ENCODE data around the gene ADAMTS9. TPM values are rescaled to one million over a fixed set of nuclear protein-coding genes. Genes with fewer than 3 reads are reported as not detected.

ADAMTS9 gene
- total RNA-seq, 1 experiment from 2014 or later, result 0.46 TPM

- Histone ChIP-seq H3K18ac (ENCODE audit: insufficient read length, low read depth, low read length) (no peak overlapping the region), H3K4me2 (ENCODE audit: insufficient read depth, insufficient read length, low read length) (no peak overlapping the region), H3K4ac (ENCODE audit: low read depth, low read length) (no peak overlapping the region), H2BK15ac (ENCODE audit: low read depth, low read length) (no peak overlapping the region), H3K79me1 (ENCODE audit: insufficient read depth, low read depth, low read length, poor library complexity, severe bottlenecking) (no peaks in the 10 kb centered on the region), H2AK5ac (ENCODE audit: insufficient read length, low read length) (no peak overlapping the region), H4K20me1 (ENCODE audit: control insufficient read depth, insufficient read depth, insufficient read length) (no peaks in the 10 kb centered on the region), H3K23me2 (ENCODE audit: insufficient read length, low read depth, low read length, poor library complexity, severe bottlenecking) (no peaks in the 10 kb centered on the region), H4K5ac (ENCODE audit: insufficient read length, low read depth, low read length) (no peak overlapping the region), H2BK5ac (ENCODE audit: insufficient read length, low read length) (no peak overlapping the region), H4K8ac (replicated peaks; ENCODE audit: insufficient read length, low read depth, low read length) (no peak overlapping the region), H2BK120ac (ENCODE audit: low read depth, low read length, poor library complexity, severe bottlenecking) (no peak overlapping the region), H3K9me3 (ENCODE audit: control insufficient read depth, low read depth, low read length) (no peaks in the 10 kb centered on the region), H3K79me2 (ENCODE audit: insufficient read depth, low read length) (no peaks in the 10 kb centered on the region), H2BK20ac (ENCODE audit: low read depth, low read length, poor library complexity, severe bottlenecking) (no peak overlapping the region), H3K27me3 (ENCODE audit: insufficient read depth, low read length) (no peaks in the 10 kb centered on the region), H2AFZ (ENCODE audit: low read length) (no peak overlapping the region), H3K56ac (ENCODE audit: insufficient read length, low read depth, low read length) (no peak overlapping the region), H3T11ph (ENCODE audit: low read length) (no peak overlapping the region), H3K14ac (ENCODE audit: insufficient read depth, low read length) (no peak overlapping the region), H3K4me1 (ENCODE audit: insufficient read depth, low read length) (peaks cover 3% of the 10 kb centered on the region; the same call in 1 of the 2 replicates), H2BK12ac (ENCODE audit: insufficient read length, low read depth, low read length) (no peak overlapping the region), H3K27ac (ENCODE audit: insufficient read length, low read depth, low read length) (no peak overlapping the region), H3K23ac (ENCODE audit: insufficient read length, low read depth, low read length) (no peak overlapping the region), H3K9ac (ENCODE audit: extremely low read depth, insufficient read length, low read length) (no peak overlapping the region), H4K91ac (ENCODE audit: insufficient read length, low read depth, low read length) (no peak overlapping the region)
- DNase-seq, result no peak
- Mint-ChIP-seq H3K4me1 (peaks cover 5% of the 10 kb centered on the region in 2 experiments), H3K27ac (no peak overlapping the region), H3K9me3 (no peaks in the 10 kb centered on the region), H3K36me3 (ENCODE audit: insufficient read depth in 1 of 3, low read depth in 3 of 3) (no peaks in the 10 kb centered on the region), H3K4me3 (no peak overlapping the region), H3K27me3 (ENCODE audit: low read depth) (no peaks in the 10 kb centered on the region; the same call in 1 of the 2 replicates)
- no CpG with 5 or more reads among the region's 2 CpGs for WGBS (ENCODE audit: extremely low coverage, insufficient read length, low lambda C conversion rate)
- TF ChIP-seq, protein P1, sequence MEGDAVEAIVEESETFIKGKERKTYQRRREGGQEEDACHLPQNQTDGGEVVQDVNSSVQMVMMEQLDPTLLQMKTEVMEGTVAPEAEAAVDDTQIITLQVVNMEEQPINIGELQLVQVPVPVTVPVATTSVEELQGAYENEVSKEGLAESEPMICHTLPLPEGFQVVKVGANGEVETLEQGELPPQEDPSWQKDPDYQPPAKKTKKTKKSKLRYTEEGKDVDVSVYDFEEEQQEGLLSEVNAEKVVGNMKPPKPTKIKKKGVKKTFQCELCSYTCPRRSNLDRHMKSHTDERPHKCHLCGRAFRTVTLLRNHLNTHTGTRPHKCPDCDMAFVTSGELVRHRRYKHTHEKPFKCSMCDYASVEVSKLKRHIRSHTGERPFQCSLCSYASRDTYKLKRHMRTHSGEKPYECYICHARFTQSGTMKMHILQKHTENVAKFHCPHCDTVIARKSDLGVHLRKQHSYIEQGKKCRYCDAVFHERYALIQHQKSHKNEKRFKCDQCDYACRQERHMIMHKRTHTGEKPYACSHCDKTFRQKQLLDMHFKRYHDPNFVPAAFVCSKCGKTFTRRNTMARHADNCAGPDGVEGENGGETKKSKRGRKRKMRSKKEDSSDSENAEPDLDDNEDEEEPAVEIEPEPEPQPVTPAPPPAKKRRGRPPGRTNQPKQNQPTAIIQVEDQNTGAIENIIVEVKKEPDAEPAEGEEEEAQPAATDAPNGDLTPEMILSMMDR (conservative IDR thresholded peaks at IDR 0.05), result no peak
Observed at GRCh38 chr3:64560791-64561190, 127.0 kb downstream of the ADAMTS9 start.
